Measurements from ENCODE around the gene SMLR1. TPM values are rescaled to one million over a fixed set of nuclear protein-coding genes. Genes with fewer than 3 reads are reported as not detected.

Gene SMLR1
- total RNA-seq, 2 experiments from 2014 or later = not detected

DNA sequence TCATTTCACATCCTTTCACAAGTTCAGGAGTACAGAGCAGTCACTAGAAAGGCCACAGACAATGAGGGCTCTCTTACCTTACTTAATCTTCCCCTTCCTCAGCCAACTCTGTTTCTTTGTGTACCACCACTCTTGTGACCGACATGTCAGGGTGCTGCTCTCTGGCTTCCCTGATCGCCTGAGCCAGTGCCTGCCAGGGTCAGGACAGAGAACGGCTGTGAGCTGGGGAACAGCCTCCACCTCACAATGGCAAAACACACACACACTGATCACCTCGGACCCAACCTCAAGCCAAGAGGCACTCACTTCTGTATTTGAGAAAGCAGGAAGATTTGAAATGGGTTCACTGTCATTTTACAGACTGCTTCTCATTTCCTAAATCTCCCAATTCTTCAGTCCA is 30.8 kb downstream of the SMLR1 start:
- CTCF ChIA-PET (ENCODE audit: unreplicated experiment) = no interaction called here
- intact Hi-C loops (cut with micrococcal nuclease; ENCODE audit: unreplicated experiment) = no loop called here

DNA sequence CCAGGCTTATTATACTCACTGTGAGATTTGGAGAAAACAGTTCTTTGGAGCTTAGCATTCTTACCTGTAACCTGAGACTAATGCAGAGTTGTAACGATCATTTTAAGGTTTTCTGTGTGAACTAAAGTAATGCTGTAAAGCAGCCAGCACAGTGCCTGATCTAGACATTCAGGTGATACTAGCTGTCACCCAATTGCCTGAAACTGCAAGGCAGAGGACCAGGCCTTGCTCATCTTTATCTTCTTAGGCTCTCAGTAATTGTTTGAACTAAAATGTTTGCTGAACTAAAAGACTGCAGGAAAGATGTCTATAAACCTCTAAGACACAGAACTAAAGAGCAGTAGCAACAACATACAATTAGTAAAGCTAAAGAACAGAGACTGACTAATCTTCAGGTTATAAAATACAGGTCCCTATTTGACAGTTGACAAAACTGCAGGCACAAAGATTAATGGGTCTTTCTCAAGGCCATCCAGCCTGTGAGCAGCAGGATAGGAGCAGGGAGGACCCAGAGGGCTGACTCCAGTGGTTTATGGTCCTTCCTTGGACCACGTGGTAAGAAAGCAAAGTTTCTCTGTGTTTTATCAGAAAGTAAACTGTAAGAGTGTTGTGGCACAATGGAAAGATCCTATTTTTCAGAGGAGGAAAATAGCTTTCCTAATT is 31.4 kb downstream of the SMLR1 start:
- H2AFZ ChIP-seq (ENCODE audit: low read length) = no peak overlapping the region
- no peaks in the 10 kb centered on the region for H4K20me1 ChIP-seq (ENCODE audit: insufficient read depth, low read length)
- DNase-seq (ENCODE audit: low spot score) = no peak
- H3K36me3 ChIP-seq (ENCODE audit: insufficient read depth, low read length) = peaks cover 24% of the 10 kb centered on the region
- intact Hi-C loops (cut with micrococcal nuclease; ENCODE audit: unreplicated experiment) = no loop called here
- H3K4me1 ChIP-seq (ENCODE audit: insufficient read depth, low read length, poor library complexity, severe bottlenecking) = no peaks in the 10 kb centered on the region
- no peak overlapping the region for H3K27ac ChIP-seq (ENCODE audit: low read depth, low read length, poor library complexity, severe bottlenecking)
- no peaks in the 10 kb centered on the region for H3K79me2 ChIP-seq (ENCODE audit: insufficient read depth, low read depth, low read length)
- H3K4me2 ChIP-seq (ENCODE audit: low read length) = no peak overlapping the region
- H3K4me3 ChIP-seq (ENCODE audit: low read depth, low read length, poor library complexity, severe bottlenecking) = no peak overlapping the region
- H3K9me2 ChIP-seq (ENCODE audit: insufficient read depth, low read length) = no peaks in the 10 kb centered on the region
- BruUV-seq (replicated peaks) = no TSS peak
- ChIA-PET POLR2A (no interaction called here), CTCF (ENCODE audit: unreplicated experiment) (no interaction called here)
- TF ChIP-seq, protein P1, sequence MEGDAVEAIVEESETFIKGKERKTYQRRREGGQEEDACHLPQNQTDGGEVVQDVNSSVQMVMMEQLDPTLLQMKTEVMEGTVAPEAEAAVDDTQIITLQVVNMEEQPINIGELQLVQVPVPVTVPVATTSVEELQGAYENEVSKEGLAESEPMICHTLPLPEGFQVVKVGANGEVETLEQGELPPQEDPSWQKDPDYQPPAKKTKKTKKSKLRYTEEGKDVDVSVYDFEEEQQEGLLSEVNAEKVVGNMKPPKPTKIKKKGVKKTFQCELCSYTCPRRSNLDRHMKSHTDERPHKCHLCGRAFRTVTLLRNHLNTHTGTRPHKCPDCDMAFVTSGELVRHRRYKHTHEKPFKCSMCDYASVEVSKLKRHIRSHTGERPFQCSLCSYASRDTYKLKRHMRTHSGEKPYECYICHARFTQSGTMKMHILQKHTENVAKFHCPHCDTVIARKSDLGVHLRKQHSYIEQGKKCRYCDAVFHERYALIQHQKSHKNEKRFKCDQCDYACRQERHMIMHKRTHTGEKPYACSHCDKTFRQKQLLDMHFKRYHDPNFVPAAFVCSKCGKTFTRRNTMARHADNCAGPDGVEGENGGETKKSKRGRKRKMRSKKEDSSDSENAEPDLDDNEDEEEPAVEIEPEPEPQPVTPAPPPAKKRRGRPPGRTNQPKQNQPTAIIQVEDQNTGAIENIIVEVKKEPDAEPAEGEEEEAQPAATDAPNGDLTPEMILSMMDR (conservative IDR thresholded peaks at IDR 0.05; ENCODE audit: low read length) = no peak
- TF ChIP-seq EZH2phosphoT487 (IDR thresholded peaks at IDR 0.05; ENCODE audit: borderline replicate concordance, low read depth, low read length) = no peak
- H3K9me3 ChIP-seq (ENCODE audit: low read length) = no peaks in the 10 kb centered on the region

More for the DNA sequence above, 30.8 kb downstream of the SMLR1 start:
- no peak for DNase-seq (ENCODE audit: low spot score)
- Histone ChIP-seq H3K79me2 (ENCODE audit: insufficient read depth, low read depth, low read length) (no peaks in the 10 kb centered on the region), H3K36me3 (ENCODE audit: insufficient read depth, low read length) (peaks cover 19% of the 10 kb centered on the region), H3K27ac (ENCODE audit: low read depth, low read length, poor library complexity, severe bottlenecking) (no peak overlapping the region), H4K20me1 (ENCODE audit: insufficient read depth, low read length) (no peaks in the 10 kb centered on the region), H3K4me3 (ENCODE audit: low read depth, low read length, poor library complexity, severe bottlenecking) (no peak overlapping the region), H3K9me3 (ENCODE audit: low read length) (no peaks in the 10 kb centered on the region), H3K4me2 (ENCODE audit: low read length) (no peak overlapping the region), H3K4me1 (ENCODE audit: insufficient read depth, low read length, poor library complexity, severe bottlenecking) (no peaks in the 10 kb centered on the region), H3K9me2 (ENCODE audit: insufficient read depth, low read length) (no peaks in the 10 kb centered on the region), H2AFZ (ENCODE audit: low read length) (no peak overlapping the region)
- TF ChIP-seq, protein P1 (conservative IDR thresholded peaks at IDR 0.05; ENCODE audit: low read length) = no peak
- no peak for TF ChIP-seq EZH2phosphoT487 (IDR thresholded peaks at IDR 0.05; ENCODE audit: borderline replicate concordance, low read depth, low read length)
- no TSS peak for BruUV-seq (replicated peaks)
- POLR2A ChIA-PET = no interaction called here

DNA sequence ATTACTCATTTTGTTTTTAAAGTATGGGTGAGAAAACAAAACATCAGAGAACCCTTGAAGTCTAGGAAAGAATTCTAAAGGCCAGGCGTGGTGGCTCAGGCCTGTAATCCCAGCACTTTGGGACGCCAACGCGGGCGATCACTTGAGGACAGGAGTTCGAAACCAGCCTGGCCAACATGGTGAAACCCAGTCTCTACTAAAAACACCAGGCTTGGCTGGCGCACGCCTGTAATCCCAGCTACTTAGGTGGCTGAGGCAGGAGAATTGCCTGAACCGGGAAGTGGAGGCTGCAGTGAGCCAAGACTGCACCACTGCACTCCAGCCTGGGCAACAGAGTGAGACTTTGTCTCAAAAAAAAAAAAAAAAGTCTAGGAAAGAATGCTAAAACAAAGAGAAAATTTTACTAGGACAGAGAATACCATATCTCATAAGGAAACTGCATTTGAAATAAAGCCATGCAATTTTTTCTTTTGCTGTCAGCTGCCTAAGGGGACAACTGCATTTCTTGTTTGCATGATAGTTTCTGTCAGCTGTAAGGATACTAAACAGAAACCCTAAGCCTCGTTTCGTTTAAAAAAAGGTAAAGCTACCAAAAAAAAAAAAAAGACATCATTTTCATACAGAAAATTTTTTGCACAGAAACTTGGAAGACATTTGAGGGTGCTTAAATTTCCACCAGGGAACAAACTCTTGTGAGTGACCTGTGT is 32.1 kb downstream of the SMLR1 start:
- ChIA-PET CTCF (ENCODE audit: unreplicated experiment) (no interaction called here), POLR2A (interaction anchor here (0.7 kb wide), 1 partner anchor 27 kb away, joined by 4 read pairs; no protein-coding TSS in a partner anchor)
- no peaks in the 10 kb centered on the region for H3K4me1 ChIP-seq (ENCODE audit: insufficient read depth, low read length, poor library complexity, severe bottlenecking)
- BruUV-seq (replicated peaks) = no TSS peak
- H3K9me3 ChIP-seq (ENCODE audit: low read length) = no peaks in the 10 kb centered on the region
- H3K9me2 ChIP-seq (ENCODE audit: insufficient read depth, low read length) = no peaks in the 10 kb centered on the region
- no peak overlapping the region for H3K4me2 ChIP-seq (ENCODE audit: low read length)
- H3K4me3 ChIP-seq (ENCODE audit: low read depth, low read length, poor library complexity, severe bottlenecking) = no peak overlapping the region
- H3K36me3 ChIP-seq (ENCODE audit: insufficient read depth, low read length) = peaks cover 27% of the 10 kb centered on the region
- no peak overlapping the region for H2AFZ ChIP-seq (ENCODE audit: low read length)
- H3K27ac ChIP-seq (ENCODE audit: low read depth, low read length, poor library complexity, severe bottlenecking) = no peak overlapping the region
- no peak for DNase-seq (ENCODE audit: low spot score)
- H3K79me2 ChIP-seq (ENCODE audit: insufficient read depth, low read depth, low read length) = no peaks in the 10 kb centered on the region
- intact Hi-C loops (cut with micrococcal nuclease; ENCODE audit: unreplicated experiment) = no loop called here
- no peaks in the 10 kb centered on the region for H4K20me1 ChIP-seq (ENCODE audit: insufficient read depth, low read length)
- no peak for TF ChIP-seq EZH2phosphoT487 (IDR thresholded peaks at IDR 0.05; ENCODE audit: borderline replicate concordance, low read depth, low read length)
- TF ChIP-seq, protein P1 (conservative IDR thresholded peaks at IDR 0.05; ENCODE audit: low read length) = no peak

All from OCI-LY7 (cell line).